ENCODE measurements around the gene DIS3. TPM values are rescaled to one million over a fixed set of nuclear protein-coding genes. Genes with fewer than 3 reads are reported as not detected.

DIS3 gene
- total and polyA plus RNA-seq, 2 of the 13 experiments (the other 11 are each of a cell fraction or from before 2014, with no cell fraction given) = 13.2 to 35.0 TPM

DNA sequence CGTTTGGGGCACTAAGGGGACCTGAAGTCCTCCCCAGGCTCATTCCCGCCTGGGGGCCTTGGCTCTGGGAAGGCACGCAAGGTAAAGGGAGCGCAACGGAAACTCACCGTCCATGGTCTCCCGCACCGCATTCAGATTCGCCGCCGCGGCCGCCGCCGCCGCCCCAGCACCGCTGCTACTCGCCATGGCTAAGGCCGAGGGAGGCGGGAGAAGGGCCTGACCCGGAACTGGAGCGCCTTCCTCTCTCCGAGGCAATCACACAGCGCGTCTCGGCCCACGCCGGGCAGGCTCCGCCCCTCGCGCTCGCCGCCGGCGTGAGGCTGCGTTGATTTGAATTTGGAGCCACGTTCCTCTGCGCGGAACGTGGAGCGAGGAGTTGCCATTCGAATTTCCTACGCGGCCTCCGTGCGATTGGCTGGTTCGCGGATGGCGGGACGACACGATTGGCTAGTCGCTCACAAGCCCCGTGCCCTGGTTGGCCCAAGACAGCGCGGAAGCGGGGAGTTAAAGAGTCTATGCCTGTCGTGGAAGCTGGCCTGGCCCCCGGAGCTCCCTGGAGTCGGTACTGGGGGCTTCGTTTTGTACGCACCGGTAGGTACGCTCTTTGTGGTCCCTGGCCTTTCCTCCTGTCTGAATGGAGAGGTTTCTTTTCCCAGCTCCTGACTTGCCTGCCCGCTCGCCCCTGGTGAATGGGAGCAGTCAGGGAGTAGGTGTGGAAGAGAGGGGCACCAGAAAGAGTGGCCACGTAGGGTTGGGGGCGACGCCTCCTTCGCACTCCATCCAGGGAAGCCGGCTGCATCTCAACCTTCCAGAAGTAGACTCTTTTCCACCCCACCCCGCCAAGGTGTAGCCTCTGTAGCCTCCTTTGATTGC, 54.0 kb downstream of the DIS3 start, which contains the start of the genes BORA and MZT1 (continued):
- TF ChIP-seq ZFP41 (CRISPR knock-in tag; IDR thresholded peaks at IDR 0.05; ENCODE audit: borderline replicate concordance) (peak; percentile 86; the same call in 1 of the 2 replicates), PBX3 (CRISPR knock-in tag; IDR thresholded peaks at IDR 0.05; ENCODE audit: borderline replicate concordance) (no peak), SNAPC4 (CRISPR knock-in tag; IDR thresholded peaks at IDR 0.05) (no peak), KLF11 (CRISPR knock-in tag; IDR thresholded peaks at IDR 0.05) (peak; percentile 95), HMG20B (CRISPR knock-in tag; conservative IDR thresholded peaks at IDR 0.05) (no peak), ZNF704 (CRISPR knock-in tag; IDR thresholded peaks at IDR 0.05; ENCODE audit: borderline replicate concordance) (peak; percentile 60; the same call in 1 of the 2 replicates), RFX5 (IDR thresholded peaks at IDR 0.05; ENCODE audit: low read depth, low read length) (peak; percentile 56; the same call in 1 of the 2 replicates), CCAR2 (optimal IDR thresholded peaks at IDR 0.05; ENCODE audit: low read depth, low read length) (no peak), ZNF660 (CRISPR knock-in tag; IDR thresholded peaks at IDR 0.05; ENCODE audit: borderline replicate concordance, low read depth) (no peak; the same call in 1 of the 2 replicates), ZBTB43 (CRISPR knock-in tag; conservative IDR thresholded peaks at IDR 0.05) (0 out of 2 replicates have a peak, but pooled peaks have one; percentile 29), ZBTB20 (CRISPR knock-in tag; IDR thresholded peaks at IDR 0.05; ENCODE audit: borderline replicate concordance, low read depth) (peak; percentile 87), BRD4 (CRISPR knock-in tag; IDR thresholded peaks at IDR 0.05) (peak; percentile 39; the same call in 1 of the 2 replicates), MTERF4 (CRISPR knock-in tag; IDR thresholded peaks at IDR 0.05) (no peak; the same call in 1 of the 2 replicates)
- TF ChIP-seq, protein P1, sequence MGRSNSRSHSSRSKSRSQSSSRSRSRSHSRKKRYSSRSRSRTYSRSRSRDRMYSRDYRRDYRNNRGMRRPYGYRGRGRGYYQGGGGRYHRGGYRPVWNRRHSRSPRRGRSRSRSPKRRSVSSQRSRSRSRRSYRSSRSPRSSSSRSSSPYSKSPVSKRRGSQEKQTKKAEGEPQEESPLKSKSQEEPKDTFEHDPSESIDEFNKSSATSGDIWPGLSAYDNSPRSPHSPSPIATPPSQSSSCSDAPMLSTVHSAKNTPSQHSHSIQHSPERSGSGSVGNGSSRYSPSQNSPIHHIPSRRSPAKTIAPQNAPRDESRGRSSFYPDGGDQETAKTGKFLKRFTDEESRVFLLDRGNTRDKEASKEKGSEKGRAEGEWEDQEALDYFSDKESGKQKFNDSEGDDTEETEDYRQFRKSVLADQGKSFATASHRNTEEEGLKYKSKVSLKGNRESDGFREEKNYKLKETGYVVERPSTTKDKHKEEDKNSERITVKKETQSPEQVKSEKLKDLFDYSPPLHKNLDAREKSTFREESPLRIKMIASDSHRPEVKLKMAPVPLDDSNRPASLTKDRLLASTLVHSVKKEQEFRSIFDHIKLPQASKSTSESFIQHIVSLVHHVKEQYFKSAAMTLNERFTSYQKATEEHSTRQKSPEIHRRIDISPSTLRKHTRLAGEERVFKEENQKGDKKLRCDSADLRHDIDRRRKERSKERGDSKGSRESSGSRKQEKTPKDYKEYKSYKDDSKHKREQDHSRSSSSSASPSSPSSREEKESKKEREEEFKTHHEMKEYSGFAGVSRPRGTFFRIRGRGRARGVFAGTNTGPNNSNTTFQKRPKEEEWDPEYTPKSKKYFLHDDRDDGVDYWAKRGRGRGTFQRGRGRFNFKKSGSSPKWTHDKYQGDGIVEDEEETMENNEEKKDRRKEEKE (IDR thresholded peaks at IDR 0.05) = no peak

Measured in HepG2 (cell line).